Naive thymus-derived CD4-positive, alpha-beta T cell (primary cell): Measurements from ENCODE around the gene LZTR1. TPM values are rescaled to one million over a fixed set of nuclear protein-coding genes. Genes with fewer than 3 reads are reported as not detected.
A peak's percentile ranks its signal among the peaks of the same experiment; 100 is the strongest.

Source experiments
- ATAC-seq: fragments of 150-1000 bp; cut with Tn5 transposase; 2 replicates; pipeline ENCODE4 v1.10.0; 2021; ENCODE audit warnings: mild to moderate bottlenecking, moderate library complexity
- CTCF ChIA-PET: fragments of 350-600 bp; sonication (Branson Sonifier 250); formaldehyde crosslinking; loops from one replicate; lab custom pipeline; 2021; ENCODE audit warnings: antibody characterized with exemption; lab: Charles Lee
- POLR2A ChIA-PET: fragments of 350-600 bp; sonication (Branson Sonifier 250); formaldehyde crosslinking; loops from one replicate; lab custom pipeline; 2021; ENCODE audit warnings: antibody characterized with exemption, inconsistent platforms; lab: Charles Lee
- DNase-seq, 9 donors: peaks; one replicate each; pipeline versions ENCODE4 v3.0.0 to v3.0.0-alpha.2; 2020 to 2022; ENCODE audit warnings: mixed read lengths in 1 of 9
- H3K27ac ChIP-seq: one replicate; pipeline ENCODE4 v1.7.0; 2013; ENCODE audit warnings: mild to moderate bottlenecking, low read depth, low read length, moderate library complexity
- H3K27me3 ChIP-seq, 2 donors: one replicate each; pipeline ENCODE4 v1.7.0; 2013; ENCODE audit warnings: low read length in 2 of 2, mild to moderate bottlenecking in 2 of 2, moderate library complexity in 2 of 2; ENCODE audit not compliant: control insufficient read depth in 2 of 2, insufficient read depth in 2 of 2
- H3K36me3 ChIP-seq, 3 experiments: 1 replicate in 2 of 3; 2 replicates in 1 of 3; pipeline ENCODE4 v1.7.0; 2013; ENCODE audit warnings: low read length in 3 of 3, mild to moderate bottlenecking in 3 of 3, moderate library complexity in 1 of 3; ENCODE audit not compliant: insufficient read depth in 3 of 3, control insufficient read depth in 2 of 3
- H3K4me1 ChIP-seq, 2 donors: one replicate each; pipeline ENCODE4 v1.7.0; 2013; ENCODE audit warnings: low read length in 2 of 2, mild to moderate bottlenecking in 2 of 2, moderate library complexity in 1 of 2; ENCODE audit not compliant: control insufficient read depth in 2 of 2, insufficient read depth in 2 of 2
- H3K4me3 ChIP-seq: 2 replicates; pipeline ENCODE4 v1.7.0; 2013; ENCODE audit warnings: mild to moderate bottlenecking, low read length
- H3K9me3 ChIP-seq, 3 experiments: 1 replicate in 2 of 3; 2 replicates in 1 of 3; pipeline ENCODE4 v1.7.0; 2013; ENCODE audit warnings: low read length in 3 of 3; ENCODE audit not compliant: control insufficient read depth in 2 of 3
- H3K27ac Mint-ChIP-seq, 9 donors: one replicate each; pipeline ENCODE4 v1.8.0; 2020 to 2022; ENCODE audit warnings: mixed read lengths in 9 of 9, mild to moderate bottlenecking in 8 of 9, moderate library complexity in 5 of 9, inconsistent platforms in 2 of 9
- H3K27me3 Mint-ChIP-seq, 5 donors: one replicate each; pipeline ENCODE4 v1.8.0; 2021 to 2022; ENCODE audit warnings: mixed read lengths in 5 of 5, mild to moderate bottlenecking in 1 of 5
- H3K36me3 Mint-ChIP-seq, 5 donors: one replicate each; pipeline ENCODE4 v1.8.0; 2020 to 2022; ENCODE audit warnings: mixed read lengths in 5 of 5, mild to moderate bottlenecking in 3 of 5, inconsistent platforms in 1 of 5
- H3K4me1 Mint-ChIP-seq, 7 donors: one replicate each; pipeline ENCODE4 v1.8.0; 2020 to 2022; ENCODE audit warnings: mixed read lengths in 7 of 7, mild to moderate bottlenecking in 3 of 7, inconsistent platforms in 1 of 7
- H3K4me3 Mint-ChIP-seq, 10 donors: one replicate each; pipeline ENCODE4 v1.8.0; 2020 to 2022; ENCODE audit warnings: mild to moderate bottlenecking in 10 of 10, mixed read lengths in 10 of 10, moderate library complexity in 6 of 10, inconsistent platforms in 2 of 10
- H3K9me3 Mint-ChIP-seq, 11 donors: one replicate each; pipeline ENCODE4 v1.8.0; 2020 to 2022; ENCODE audit warnings: mixed read lengths in 11 of 11, mild to moderate bottlenecking in 4 of 11, inconsistent platforms in 1 of 11, moderate library complexity in 1 of 11
- intact Hi-C, 2 donors: fragments of 100-400 bp; cut with micrococcal nuclease; formaldehyde crosslinking; loops; one replicate each; pipeline ENCODE4 v1.15.1; 2023
- polyA plus RNA-seq, 2 donors: library from polyadenylated mRNA; unstranded; fragments of 300-500 nt; fragmentation: Illumina TruSeq; gene quantifications; one replicate each; pipeline ENCODE4 v1.2.3, GENCODE V29; 2021
- total RNA-seq, 6 experiments: library from RNA in 5 of 6; stranded (reverse) in 5 of 6; gene quantifications; 1 replicate in 5 of 6; 2 replicates in 1 of 6; pipeline ENCODE4 v1.2.3 and lab custom pipeline; 2021 to 2026

Gene LZTR1
- total and polyA plus RNA-seq, 7 experiments from 2014 or later, result 11.4 to 104 (median 71.2) TPM

DNA sequence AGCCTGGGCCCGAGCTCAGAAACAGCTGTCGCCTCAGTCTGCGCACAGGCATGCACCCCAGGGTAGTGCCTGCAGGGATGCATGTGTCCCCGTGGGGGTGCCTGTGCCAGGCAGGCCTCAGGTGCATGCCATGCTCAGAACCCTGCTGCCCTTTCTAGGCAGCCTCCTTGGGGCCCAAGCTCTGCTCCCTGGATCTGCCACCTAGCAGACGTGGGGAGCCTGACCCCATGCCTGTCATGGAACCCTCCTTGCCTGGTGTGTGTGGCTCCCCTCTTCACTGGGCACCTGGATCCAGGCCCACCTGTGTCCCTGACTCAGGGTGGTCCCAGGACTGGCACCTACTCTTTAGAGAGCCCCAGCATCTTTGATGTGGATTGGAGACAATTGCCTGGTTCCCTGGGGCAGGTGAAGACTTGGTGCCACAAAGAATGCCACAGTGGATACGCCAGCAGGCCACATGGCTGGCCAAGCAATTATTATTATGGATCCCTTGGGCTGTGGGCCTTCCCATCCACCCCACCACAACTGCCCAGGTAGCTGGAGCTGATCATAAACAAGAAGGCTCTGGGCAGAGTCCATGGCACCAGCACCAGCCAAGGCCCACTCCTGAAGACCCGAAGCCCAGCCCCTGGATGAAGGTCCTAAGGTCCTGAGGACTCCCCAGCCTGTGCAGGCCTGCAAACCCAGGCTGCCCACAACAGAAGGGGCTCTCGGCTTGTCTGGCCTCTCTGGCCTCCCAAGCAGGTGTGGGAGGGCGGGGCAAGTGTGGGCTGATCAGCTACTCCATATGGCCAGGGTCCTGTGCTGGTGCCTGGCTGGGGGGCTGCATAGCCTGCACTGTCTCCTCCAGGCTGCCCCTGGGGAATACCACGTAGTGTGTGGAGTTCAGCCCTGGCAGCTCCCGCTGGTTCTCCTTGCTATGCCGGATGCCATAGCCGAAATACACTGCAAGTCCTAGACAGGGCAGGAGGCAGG is 46.5 kb downstream of the LZTR1 start:
- H3K36me3 Mint-ChIP-seq, result no peaks in the 10 kb centered on the region
- no peak for ATAC-seq

DNA sequence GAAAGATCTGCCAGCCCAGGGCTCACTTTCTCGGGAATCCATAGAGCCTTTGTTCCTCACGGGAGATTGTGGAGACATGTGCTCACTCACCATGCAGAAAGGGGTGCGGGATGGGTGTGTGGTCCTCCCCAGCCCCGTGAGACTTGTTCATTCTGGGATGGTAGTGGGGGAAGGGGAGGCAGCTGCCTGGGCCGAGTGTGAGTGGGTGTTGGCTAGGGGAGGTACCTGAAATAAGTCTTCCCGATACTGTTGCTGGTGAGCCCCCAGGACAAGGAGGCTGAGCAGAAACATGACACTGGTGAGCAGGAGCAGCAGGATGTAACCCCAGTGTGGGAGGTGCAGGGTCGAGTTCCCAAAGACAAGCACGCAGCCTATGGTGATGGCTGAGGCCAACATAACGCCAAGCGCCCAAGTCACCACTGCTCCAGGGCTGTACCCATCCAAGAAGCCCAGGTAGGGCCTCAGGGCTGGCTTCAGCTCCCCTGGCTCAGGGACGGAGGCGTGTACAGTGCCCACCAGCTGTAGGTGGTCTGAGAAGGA is 47.5 kb downstream of the LZTR1 start:
- Mint-ChIP-seq H3K4me1 (peaks cover 11 to 23% (median 16%) of the 10 kb centered on the region in 7 donors), H3K4me3 (no peak overlapping the region), H3K36me3 (no peaks in the 10 kb centered on the region), H3K9me3 (no peaks in the 10 kb centered on the region), H3K27ac (no peak overlapping the region), H3K27me3 (peaks cover 19 to 30% (median 22%) of the 10 kb centered on the region in 5 donors)
- DNase-seq (no peak), ATAC-seq (no peak)
- H3K9me3 ChIP-seq, result no peaks in the 10 kb centered on the region
- POLR2A ChIA-PET, result no interaction called here
- CTCF ChIA-PET, result no interaction called here
- no peak overlapping the region for H3K27ac ChIP-seq
- no peaks in the 10 kb centered on the region for H3K36me3 ChIP-seq
- H3K4me1 ChIP-seq, result peaks cover 10 to 21% of the 10 kb centered on the region in 2 donors
- intact Hi-C loops, result no loop called here
- H3K27me3 ChIP-seq, result no peaks in the 10 kb centered on the region
- no peak overlapping the region for H3K4me3 ChIP-seq

More for the DNA sequence above, 46.5 kb downstream of the LZTR1 start:
- Histone ChIP-seq H3K27ac (no peak overlapping the region), H3K9me3 (no peaks in the 10 kb centered on the region), H3K36me3 (no peaks in the 10 kb centered on the region), H3K27me3 (no peaks in the 10 kb centered on the region), H3K4me1 (peaks cover 10 to 21% of the 10 kb centered on the region in 2 donors), H3K4me3 (no peak overlapping the region)
- peaks cover 11 to 23% (median 16%) of the 10 kb centered on the region in 7 donors for H3K4me1 Mint-ChIP-seq
- intact Hi-C loops, result no loop called here
- H3K27ac Mint-ChIP-seq, result no peak overlapping the region
- peaks cover 19 to 27% (median 22%) of the 10 kb centered on the region in 5 donors for H3K27me3 Mint-ChIP-seq
- DNase-seq, result no peak
- ChIA-PET CTCF (no interaction called here), POLR2A (no interaction called here)
- no peak overlapping the region for H3K4me3 Mint-ChIP-seq
- H3K9me3 Mint-ChIP-seq, result peaks cover 0 to 2% (median 0%) of the 10 kb centered on the region in 11 donors

DNA sequence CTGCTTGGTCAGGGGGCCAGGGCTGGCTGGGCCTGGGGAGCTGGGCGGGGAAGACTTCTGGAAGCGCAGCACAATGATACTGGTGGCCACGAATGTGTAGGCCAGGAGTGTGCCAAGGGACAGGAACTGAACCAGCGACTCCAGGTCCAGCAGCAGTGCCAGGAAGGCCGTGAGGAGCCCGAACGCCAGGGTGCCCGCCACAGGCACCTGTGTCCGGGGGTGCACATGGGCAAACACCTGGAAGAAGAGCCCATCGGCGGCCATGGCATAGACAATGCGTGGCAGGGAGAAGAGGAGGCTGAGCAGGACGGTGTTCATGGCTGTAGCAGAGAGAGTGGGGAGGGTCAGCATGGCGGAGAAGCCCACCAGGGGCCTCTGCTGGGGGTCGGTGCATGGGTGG is 47.9 kb downstream of the LZTR1 start:
- intact Hi-C loops, result no loop called here
- H3K4me3 Mint-ChIP-seq, result peak overlapping the region in 1 of 10 donors; percentile 30
- Histone ChIP-seq H3K4me1 (peaks cover 8 to 19% of the 10 kb centered on the region in 2 donors), H3K27ac (no peak overlapping the region), H3K4me3 (no peak overlapping the region), H3K27me3 (no peaks in the 10 kb centered on the region), H3K36me3 (no peaks in the 10 kb centered on the region), H3K9me3 (no peaks in the 10 kb centered on the region)
- ChIA-PET POLR2A (no interaction called here), CTCF (no interaction called here)
- DNase-seq (no peak), ATAC-seq (no peak)
- H3K36me3 Mint-ChIP-seq, result no peaks in the 10 kb centered on the region
- H3K4me1 Mint-ChIP-seq, result peaks cover 9 to 22% (median 13%) of the 10 kb centered on the region in 7 donors
- no peaks in the 10 kb centered on the region for H3K9me3 Mint-ChIP-seq
- no peak overlapping the region for H3K27ac Mint-ChIP-seq
- peaks cover 19 to 30% (median 22%) of the 10 kb centered on the region in 5 donors for H3K27me3 Mint-ChIP-seq

DNA sequence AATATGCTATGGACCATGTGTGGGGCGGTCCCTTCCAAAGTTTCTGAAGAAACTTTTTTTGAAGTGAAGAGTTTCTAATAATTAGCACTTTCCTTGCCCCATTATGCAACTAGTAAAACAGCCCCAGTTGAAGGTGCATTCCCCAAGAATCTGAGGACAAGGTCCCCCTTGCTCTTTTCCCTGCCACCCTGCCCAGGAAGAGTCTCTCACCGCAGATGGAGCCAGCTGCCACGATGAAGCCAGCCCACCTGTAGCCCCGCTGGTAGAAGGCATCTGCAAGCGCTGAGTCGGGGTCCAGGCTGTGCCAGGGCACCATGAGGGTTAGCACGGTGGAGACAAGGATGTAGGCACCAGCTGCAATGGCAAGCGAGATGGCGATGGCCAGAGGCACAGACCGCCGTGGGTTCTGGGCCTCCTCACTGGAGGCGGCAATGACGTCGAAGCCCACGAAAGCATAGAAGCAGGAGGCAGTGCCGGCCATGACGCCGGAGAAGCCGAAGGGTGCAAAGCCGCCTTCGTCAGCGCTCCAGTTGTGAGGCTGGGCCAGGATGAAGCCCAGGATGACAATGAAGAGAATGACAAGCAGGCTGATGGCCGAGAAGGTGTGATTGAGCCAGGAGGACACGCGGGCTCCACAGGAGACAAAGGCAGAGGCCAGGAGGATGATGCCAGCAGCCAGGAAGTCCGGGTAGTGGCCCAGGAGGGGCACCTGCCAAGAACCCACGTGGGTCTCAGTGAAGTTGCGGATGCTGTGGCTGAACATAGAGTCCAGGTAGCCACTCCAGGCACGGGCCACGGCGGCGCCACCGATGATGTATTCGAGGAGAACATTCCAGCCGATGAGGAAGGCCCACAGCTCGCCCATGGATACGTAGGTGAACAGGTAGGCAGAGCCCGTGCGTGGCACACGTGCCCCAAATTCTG is 48.8 kb downstream of the LZTR1 start:
- Mint-ChIP-seq H3K27ac (no peak overlapping the region), H3K27me3 (peaks cover 19 to 32% (median 22%) of the 10 kb centered on the region in 5 donors), H3K4me1 (peaks cover 4 to 14% (median 6%) of the 10 kb centered on the region in 7 donors), H3K36me3 (no peaks in the 10 kb centered on the region), H3K4me3 (peak overlapping the region in 4 of 10 donors; percentile 14 to 77 (median 23)), H3K9me3 (no peaks in the 10 kb centered on the region)
- ATAC-seq, result no peak
- Histone ChIP-seq H3K27me3 (no peaks in the 10 kb centered on the region), H3K27ac (no peak overlapping the region), H3K9me3 (no peaks in the 10 kb centered on the region), H3K4me1 (peaks cover 0 to 11% of the 10 kb centered on the region in 2 donors), H3K36me3 (no peaks in the 10 kb centered on the region), H3K4me3 (no peak overlapping the region)
- CTCF ChIA-PET, result no interaction called here
- DNase-seq, result peak in 1 of 9 donors; percentile 2
- intact Hi-C loops, result no loop called here
- POLR2A ChIA-PET, result no interaction called here

DNA sequence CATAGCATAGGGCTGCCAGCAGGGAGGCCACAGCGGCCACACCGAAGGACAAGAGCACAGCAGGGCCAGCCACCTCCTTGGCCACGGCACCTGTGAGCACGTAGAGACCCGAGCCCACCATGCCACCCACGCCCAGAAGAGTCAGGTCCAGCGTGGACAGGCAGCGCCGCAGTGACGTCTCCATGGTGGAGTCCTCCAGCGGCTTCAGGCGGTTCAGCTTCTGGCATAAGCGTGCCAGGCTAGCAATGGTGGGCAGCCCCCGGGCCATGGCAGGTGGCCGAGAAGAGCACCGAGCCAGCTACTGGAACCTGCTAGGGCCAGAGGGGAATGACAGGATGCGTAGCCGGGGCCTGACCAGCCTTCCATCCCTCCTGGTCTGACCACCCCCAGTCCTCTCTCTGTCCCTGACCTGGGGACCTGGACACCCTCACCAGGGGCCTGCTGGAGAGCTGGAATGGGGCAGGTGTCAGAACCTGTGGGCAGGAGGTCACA is 49.5 kb downstream of the LZTR1 start:
- ChIA-PET POLR2A (interaction anchor here (0.5 kb wide), 1 partner anchor 417 kb away, joined by 3 read pairs; no protein-coding TSS in a partner anchor), CTCF (no interaction called here)
- Histone ChIP-seq H3K27ac (no peak overlapping the region), H3K27me3 (no peaks in the 10 kb centered on the region), H3K4me3 (no peak overlapping the region), H3K36me3 (no peaks in the 10 kb centered on the region), H3K4me1 (peaks cover 0 to 9% of the 10 kb centered on the region in 2 donors), H3K9me3 (no peaks in the 10 kb centered on the region)
- intact Hi-C loops, result no loop called here
- Mint-ChIP-seq H3K27me3 (peaks cover 19 to 39% (median 22%) of the 10 kb centered on the region in 5 donors), H3K27ac (no peak overlapping the region), H3K36me3 (no peaks in the 10 kb centered on the region), H3K9me3 (no peaks in the 10 kb centered on the region), H3K4me3 (peak overlapping the region in 2 of 10 donors; percentile 25 to 77), H3K4me1 (peaks cover 3 to 10% (median 6%) of the 10 kb centered on the region in 7 donors)
- DNase-seq (no peak), ATAC-seq (no peak)
